A673 (cell line): Measurements from ENCODE around the gene SUPT3H. TPM values are rescaled to one million over a fixed set of nuclear protein-coding genes. Genes with fewer than 3 reads are reported as not detected.
A peak's percentile ranks its signal among the peaks of the same experiment; 100 is the strongest.

Source experiments
- BruUV-seq: library from RNA; stranded (reverse); fragments of 400-500 nt; replicated peaks from 2 replicates; lab custom pipeline; 2021; lab: Mats Ljungman, UMichigan
- CTCF ChIA-PET: fragments of 300-600 bp; sonication (Branson Sonifier 250); formaldehyde crosslinking; loops from one replicate; lab custom pipeline; 2022; ENCODE audit warnings: antibody characterized with exemption; lab: Charles Lee
- POLR2A ChIA-PET: fragments of 300-600 bp; sonication (Branson Sonifier 250); formaldehyde crosslinking; loops from one replicate; lab custom pipeline; 2022; ENCODE audit warnings: antibody characterized with exemption; ENCODE audit not compliant: low non-redundant PET; lab: Charles Lee
- DNase-seq: peaks from one replicate; pipeline ENCODE4 v3.0.0-alpha.2; 2015; ENCODE audit warnings: low spot score
- H3K27ac ChIP-seq: fragments of 200-600 bp; sonication (generic); 2 replicates; pipeline ENCODE4 v1.5.1; 2016; ENCODE audit warnings: mixed run types, low read depth, mild to moderate bottlenecking, mixed read lengths, antibody characterized with exemption, low read length; ENCODE audit not compliant: poor library complexity, severe bottlenecking
- H3K27me3 ChIP-seq: fragments of 200-600 bp; sonication (generic); replicated peaks from 2 replicates; pipeline ENCODE4 v1.6.1; 2017; ENCODE audit warnings: mixed run types, low read depth, mild to moderate bottlenecking, mixed read lengths, antibody characterized with exemption, low read length; ENCODE audit not compliant: insufficient read depth, poor library complexity
- H3K36me3 ChIP-seq: fragments of 200-600 bp; sonication (generic); 2 replicates; pipeline ENCODE4 v1.6.1; 2016; ENCODE audit warnings: mixed run types, mild to moderate bottlenecking, mixed read lengths, antibody characterized with exemption, low read length; ENCODE audit not compliant: insufficient read depth, poor library complexity, severe bottlenecking
- H3K4me1 ChIP-seq: fragments of 200-600 bp; sonication (generic); 2 replicates; pipeline ENCODE4 v1.6.1; 2017; ENCODE audit warnings: mixed run types, mild to moderate bottlenecking, mixed read lengths, antibody characterized with exemption, low read length; ENCODE audit not compliant: insufficient read depth, poor library complexity, severe bottlenecking
- H3K4me3 ChIP-seq: fragments of 200-600 bp; sonication (generic); 2 replicates; pipeline ENCODE4 v1.5.1; 2016; ENCODE audit warnings: low read depth, mixed run types, mild to moderate bottlenecking, mixed read lengths, low read length; ENCODE audit not compliant: poor library complexity, severe bottlenecking
- H3K9me3 ChIP-seq: fragments of 200-600 bp; sonication (generic); 2 replicates; pipeline ENCODE4 v1.6.1; 2016; ENCODE audit warnings: mixed run types, low read depth, mild to moderate bottlenecking, mixed read lengths, antibody characterized with exemption, low read length; ENCODE audit not compliant: poor library complexity, severe bottlenecking
- CTCF ChIP-seq: fragments of 300-800, 200-600 bp; sonication (generic); conservative IDR thresholded peaks from 2 replicates; pipeline ENCODE4 v1.5.1; 2017; ENCODE audit warnings: low read depth, mild to moderate bottlenecking, antibody characterized with exemption, low read length, moderate library complexity, mixed read lengths
- EZH2 ChIP-seq: fragments of 200-600 bp; sonication (generic); IDR thresholded peaks from 2 replicates; pipeline ENCODE4 v1.6.1; 2017; ENCODE audit warnings: borderline replicate concordance, low read depth, mild to moderate bottlenecking, mixed read lengths, antibody characterized with exemption, low read length; ENCODE audit not compliant: poor library complexity, severe bottlenecking
- intact Hi-C: fragments of 100-400 bp; cut with micrococcal nuclease; formaldehyde crosslinking; loops from one replicate; pipeline ENCODE4 v1.10.0; 2022; ENCODE audit not compliant: unreplicated experiment
- total RNA-seq: library from RNA; stranded (reverse); gene quantifications from 2 replicates; pipeline ENCODE4 v1.2.3, GENCODE V29; 2021

Gene SUPT3H
- total RNA-seq, 1 experiment from 2014 or later: 10.8 TPM

- peaks cover 5% of the 10 kb centered on the region for H3K4me1 ChIP-seq
- no peak overlapping the region for H3K27ac ChIP-seq
- POLR2A ChIA-PET: no interaction called here
- CTCF ChIA-PET: no interaction called here
- no TSS peak for BruUV-seq
- TF ChIP-seq CTCF: no peak
- TF ChIP-seq EZH2: no peak
- H3K36me3 ChIP-seq: no peaks in the 10 kb centered on the region
- no peaks in the 10 kb centered on the region for H3K9me3 ChIP-seq
- no peaks in the 10 kb centered on the region for H3K27me3 ChIP-seq
- DNase-seq: peak; percentile 13
- peak overlapping the region; percentile 20 for H3K4me3 ChIP-seq
- intact Hi-C loops: no loop called here
Measured at GRCh38 chr6:44918671-44919296, 458.9 kb downstream of the SUPT3H start.

GRCh38 chr6:44917430-44917829 lies 460.3 kb downstream of the SUPT3H start:
- TF ChIP-seq CTCF: no peak
- no peak for TF ChIP-seq EZH2
- Histone ChIP-seq H3K4me1 (peaks cover 5% of the 10 kb centered on the region), H3K27ac (no peak overlapping the region), H3K9me3 (no peaks in the 10 kb centered on the region), H3K36me3 (no peaks in the 10 kb centered on the region), H3K4me3 (no peak overlapping the region), H3K27me3 (no peaks in the 10 kb centered on the region)
- BruUV-seq: no TSS peak
- intact Hi-C loops: no loop called here
- CTCF ChIA-PET: no interaction called here
- no peak for DNase-seq
- POLR2A ChIA-PET: no interaction called here

- Histone ChIP-seq H3K4me1 (peaks cover 5% of the 10 kb centered on the region), H3K27me3 (no peaks in the 10 kb centered on the region), H3K27ac (no peak overlapping the region), H3K36me3 (no peaks in the 10 kb centered on the region), H3K4me3 (no peak overlapping the region), H3K9me3 (no peaks in the 10 kb centered on the region)
- ChIA-PET CTCF (interaction anchor here (0.5 kb wide), 1 partner anchor 1050 kb away, joined by 3 read pairs; no protein-coding TSS in a partner anchor), POLR2A (no interaction called here)
- intact Hi-C loops: no loop called here
- TF ChIP-seq EZH2 (no peak), CTCF (no peak)
- no peak for DNase-seq
- no TSS peak for BruUV-seq
Measured at GRCh38 chr6:44915111-44915510, 462.6 kb downstream of the SUPT3H start.
